HG03097 (cell line): ENCODE measurements around the gene KSR1.

Source experiments
- ATAC-seq: cut with Tn5 transposase; IDR thresholded peaks from one replicate; pipeline ENCODE4 v1.9.1; 2021; ENCODE audit not compliant: unreplicated experiment, low FRiP score

Gene KSR1

DNA sequence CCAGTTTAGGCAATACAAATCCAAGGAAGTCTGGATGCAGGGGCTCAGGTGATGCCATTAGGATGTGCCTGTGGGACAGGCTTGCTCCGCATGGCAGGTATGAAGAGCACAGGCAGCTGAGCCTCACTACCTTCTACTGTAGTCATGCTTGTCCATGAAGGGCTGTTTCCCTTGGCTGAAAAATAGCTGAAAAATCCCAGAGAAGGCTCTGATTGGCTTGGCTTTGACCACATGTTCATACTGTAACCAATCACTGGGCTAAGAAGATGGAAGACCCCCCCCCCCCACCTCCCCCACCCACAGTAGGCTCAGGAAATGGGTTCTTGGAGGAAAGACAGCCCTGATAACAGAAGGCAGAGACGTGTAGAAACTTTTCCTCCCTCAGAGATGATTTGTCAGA, 108.2 kb downstream of the KSR1 start:
- ATAC-seq, result no peak

DNA sequence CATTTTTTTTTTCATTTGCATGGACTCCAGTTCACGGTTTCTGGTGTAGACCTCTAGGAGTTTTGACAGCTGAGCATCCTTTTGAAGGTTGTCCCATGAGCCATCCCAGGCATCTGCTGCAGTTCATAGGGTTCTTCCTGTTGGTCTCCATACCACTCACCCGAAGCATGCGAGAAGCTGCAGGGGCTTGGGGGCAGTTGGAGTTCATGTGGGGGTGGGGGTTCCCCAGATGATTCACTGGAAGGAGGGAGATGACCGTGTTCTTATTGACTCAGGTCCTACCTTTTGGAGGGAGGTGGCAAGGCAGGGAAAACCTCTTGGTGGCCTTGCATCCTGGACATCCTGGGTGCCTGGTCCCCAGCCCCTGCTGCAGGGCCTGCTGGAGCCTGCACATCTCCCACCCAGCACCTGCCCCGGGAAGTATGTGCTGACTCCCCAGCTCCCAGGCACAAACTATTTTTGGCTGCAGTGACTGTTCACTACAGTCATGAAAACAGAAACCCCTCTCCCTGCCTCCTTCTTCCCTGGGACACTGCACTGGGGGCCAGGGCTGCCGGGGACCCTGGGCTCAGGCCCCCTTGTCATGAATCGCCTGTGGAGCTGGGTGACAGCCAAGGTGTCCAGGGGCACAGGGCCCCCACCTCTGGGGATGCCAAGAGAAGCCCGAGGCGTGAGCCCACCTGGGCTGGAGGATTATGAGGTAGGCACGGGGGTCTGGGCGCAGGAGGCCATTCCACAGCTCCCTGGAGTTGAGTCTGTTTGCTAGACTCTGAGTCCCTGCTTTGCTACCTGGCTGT, 109.8 kb downstream of the KSR1 start:
- no peak for ATAC-seq

DNA sequence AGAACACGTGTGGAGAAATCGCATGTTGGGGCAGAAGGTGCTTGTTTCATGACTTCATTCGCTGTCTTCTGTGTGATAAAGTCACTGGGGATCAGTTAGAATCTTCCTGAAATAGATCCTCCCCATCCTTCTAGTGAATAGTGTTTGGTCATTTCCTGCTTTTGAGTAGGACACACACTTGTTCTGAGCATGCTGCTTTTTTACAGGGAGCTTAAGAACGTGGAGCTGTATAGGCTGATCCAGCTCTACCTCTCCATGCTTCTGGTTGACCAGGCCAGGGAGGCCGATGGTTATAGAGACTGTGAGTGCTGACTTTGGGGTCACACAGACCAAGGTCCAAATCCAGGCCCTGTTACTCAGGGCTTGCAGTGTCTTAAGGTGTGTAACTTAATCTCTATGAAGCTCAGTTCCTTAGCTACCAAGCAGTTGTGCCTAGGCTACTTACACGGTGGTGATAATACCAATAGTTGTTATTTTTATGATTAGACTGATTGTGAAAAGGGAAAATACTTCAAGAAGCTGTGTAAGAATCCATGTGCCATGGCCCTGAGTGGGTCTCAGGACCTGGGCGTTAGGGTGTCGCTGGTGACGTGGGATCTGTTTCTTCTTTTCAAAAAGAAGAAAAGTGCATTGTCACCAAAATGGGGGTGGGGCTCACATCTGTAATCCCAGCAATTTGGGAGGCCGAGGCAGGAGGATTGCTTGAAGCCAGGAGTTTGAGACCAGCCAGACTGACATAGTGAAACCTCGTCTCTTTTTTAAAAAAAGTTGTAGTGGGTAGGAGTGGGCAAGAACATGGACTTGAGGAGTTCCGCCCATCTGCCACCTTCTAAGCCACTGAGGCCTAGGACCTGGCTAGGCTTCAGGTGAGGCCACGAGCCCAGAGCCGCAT, 110.7 kb downstream of the KSR1 start:
- ATAC-seq, result no peak

DNA sequence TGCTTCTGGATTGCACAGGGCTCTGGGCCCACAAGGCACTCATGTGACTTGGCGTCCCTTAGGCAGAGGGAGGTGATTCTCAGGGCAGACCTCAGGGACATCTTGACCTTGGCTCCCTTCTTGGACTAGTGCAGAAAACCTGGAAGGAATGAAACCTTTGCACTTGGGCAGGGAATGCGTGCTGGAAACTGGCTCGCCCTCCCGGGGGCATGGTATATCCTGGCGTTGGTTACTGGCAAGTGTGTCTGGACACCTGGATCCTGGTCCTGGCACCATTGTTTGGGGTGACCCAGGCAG, 111.3 kb downstream of the KSR1 start:
- ATAC-seq, result no peak

DNA sequence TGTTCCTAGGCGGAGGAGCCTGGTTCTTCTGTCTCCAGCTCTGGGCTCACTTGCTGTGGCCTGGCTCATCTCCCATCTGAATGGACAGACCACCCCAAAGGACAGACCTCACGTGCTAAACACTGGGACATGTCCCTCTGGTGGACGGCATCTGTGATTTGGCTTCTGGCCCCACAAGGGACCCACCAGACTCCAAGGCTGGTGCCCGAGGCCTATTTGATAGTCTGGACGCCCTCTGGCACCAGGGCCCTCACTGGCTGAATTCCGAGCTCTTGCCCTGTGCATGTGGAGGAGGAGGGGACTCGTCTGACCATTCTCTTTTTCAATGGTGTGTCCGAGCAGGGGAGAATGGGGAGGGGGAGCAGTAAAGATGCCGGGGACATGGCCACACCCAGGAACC, 112.0 kb downstream of the KSR1 start:
- ATAC-seq, result no peak

DNA sequence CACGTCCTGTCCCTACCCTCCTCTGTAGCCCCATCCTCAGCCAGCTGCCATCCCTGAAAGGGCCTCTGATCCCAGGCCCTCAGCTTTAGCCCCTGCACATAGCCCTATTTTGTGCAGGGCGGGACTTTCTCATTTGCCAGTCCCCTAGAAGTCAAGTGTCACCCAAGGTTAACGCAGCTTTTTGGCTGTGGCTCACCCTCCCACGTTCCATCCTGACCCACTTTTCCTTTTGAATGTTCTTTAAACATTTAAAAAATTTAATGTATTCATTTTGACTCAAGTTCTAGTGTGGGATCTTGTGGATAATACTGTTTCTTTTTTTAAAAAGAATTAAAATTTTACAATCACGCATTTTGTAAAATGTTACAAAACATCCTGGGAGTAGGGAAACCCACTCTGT, 112.6 kb downstream of the KSR1 start:
- ATAC-seq, result no peak

DNA sequence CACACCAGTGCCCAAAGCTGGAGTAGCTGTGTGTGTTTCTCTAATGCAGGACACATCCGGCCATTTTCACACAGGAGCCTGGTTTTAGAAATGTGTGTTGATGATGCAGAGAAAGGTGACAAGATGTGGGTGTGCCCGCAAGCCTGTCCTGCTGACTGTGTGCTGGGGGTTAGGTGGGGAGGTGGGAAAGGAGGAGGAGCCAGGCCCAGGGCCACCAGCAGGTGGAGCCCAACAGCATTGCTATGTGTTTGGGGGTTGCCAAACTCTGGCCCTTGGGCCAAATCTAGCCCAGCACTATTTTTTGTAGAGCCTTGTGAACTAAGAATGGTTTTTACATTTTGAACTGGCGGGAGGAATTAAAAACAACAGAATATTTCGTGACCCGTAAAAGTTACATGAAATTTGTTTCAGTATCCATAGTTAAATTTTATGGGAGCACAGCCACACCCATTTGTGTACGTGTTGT, 113.0 kb downstream of the KSR1 start:
- no peak for ATAC-seq

DNA sequence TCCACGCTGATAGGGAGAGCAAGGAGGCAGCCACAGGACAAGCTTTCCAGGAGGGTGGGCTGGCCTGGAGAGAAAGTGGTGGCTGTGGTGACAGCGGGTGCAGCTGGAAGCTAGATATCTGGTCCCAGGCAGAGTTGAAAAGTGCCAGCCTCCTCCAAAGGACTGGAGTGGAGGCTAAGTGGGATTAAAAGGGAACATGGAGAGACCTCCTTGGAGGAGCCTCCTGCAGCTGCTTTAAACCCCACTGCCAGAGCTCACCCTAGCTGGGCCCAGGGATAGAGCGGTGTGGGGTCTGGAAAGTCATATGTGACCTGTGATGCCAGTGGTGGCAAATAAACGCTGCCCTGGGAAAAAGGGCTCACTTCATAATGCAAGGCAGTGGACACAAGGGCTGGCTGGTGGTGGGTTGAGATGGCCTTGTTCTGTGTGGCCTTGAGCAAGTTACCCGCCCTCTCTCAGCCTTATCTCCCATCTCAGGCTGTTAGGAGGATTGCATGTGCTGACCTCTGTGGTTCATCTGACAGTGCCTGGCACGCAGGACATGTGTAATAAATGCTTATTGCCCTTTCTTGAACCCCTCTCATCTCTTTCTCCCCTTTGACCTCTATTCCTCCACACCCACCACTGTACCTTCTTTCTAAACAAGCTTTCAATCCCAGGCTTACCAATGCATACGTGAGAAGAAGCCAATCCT, 113.8 kb downstream of the KSR1 start:
- ATAC-seq, result no peak

DNA sequence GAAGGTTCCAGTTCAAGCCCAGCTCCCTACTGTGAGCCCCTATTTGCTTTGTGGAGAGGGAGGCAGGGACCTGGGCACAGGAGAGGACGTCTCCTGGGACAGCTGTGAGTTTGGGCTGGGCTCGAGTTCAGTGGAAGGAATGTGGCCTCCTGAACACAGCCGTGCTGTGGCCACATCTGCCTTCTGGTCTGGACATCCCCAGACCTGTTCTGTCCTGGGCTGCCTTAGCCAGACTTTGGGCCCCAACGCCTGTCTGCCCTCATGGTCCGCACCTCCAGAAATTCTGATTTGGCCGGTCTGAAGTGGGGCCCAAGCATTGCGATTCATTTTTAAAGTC, 114.3 kb downstream of the KSR1 start:
- ATAC-seq, result no peak

DNA sequence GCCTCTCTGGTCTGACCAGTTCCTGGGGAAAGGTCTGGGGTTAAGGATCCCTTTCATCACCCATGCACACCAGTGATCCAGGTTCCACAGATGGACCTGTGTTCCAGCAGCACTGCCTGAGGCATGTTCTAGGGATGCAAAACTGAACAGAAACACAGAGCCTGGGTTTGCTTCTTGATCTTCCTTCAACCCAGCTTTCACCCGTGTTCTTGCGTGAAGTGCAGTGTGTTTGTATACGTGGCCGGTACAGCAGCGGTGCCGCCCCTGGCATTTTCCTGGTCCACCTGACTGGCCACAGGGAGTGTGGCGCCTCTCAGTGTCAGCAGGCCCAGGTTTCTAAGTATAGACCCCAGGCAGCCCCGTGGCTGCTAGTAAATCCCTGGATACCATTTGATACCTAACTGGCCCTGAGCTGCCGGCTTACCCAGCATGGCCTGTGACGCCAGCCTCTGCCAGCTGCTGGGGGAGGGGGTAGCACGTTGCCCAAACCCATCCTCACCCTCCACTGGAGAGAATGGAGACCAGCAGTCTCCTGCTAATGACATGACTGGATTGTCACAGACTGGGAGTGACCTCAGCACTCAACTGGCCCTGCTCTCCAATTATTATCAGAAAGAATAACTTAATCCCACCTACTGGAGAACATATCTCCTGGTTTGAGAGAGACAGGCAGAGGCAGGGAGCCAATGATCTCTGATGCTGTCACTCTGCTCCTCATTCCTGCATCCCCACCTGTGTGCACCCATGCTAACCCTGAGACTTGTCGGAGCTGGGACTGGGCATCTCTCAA, 115.5 kb downstream of the KSR1 start:
- ATAC-seq, result no peak

DNA sequence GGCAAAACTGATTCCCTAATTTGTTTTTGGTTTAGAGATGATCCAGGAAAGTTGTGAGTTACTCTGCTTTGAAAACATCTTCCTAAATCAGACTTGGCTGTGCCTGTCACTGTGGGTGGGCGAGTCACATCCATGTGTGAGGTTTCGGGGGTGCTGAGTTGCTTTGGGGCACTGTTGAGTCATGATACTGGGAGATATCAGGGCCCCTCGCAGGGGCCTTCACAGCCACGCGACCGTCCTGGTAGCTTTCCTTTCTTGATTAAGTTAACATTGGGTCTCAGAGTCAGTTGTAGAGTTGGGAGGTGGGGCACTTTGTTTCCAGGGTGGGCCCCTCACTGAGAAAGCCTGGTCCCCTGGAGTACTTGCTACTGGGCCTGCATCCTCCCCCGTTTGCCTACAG, 116.4 kb downstream of the KSR1 start:
- no peak for ATAC-seq

DNA sequence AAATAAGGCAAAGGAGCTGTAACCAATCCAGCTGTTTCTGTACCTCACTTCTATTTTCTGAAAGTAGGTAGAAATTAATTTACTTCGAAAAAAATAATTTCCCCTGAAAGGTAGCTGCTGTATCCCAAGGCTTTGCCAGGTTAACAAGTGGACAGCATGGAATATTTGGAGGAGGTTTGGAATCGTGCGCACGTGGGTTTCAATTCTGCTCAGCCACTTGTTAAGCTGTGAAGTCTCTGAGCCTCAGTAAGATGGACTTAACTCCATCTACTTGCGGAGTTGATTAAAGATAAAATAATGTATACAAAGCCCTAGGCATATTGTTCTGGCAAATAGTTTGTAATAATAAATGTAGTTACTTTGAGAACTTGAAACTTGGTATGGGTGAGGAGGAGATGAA, 117.3 kb downstream of the KSR1 start:
- no peak for ATAC-seq

DNA sequence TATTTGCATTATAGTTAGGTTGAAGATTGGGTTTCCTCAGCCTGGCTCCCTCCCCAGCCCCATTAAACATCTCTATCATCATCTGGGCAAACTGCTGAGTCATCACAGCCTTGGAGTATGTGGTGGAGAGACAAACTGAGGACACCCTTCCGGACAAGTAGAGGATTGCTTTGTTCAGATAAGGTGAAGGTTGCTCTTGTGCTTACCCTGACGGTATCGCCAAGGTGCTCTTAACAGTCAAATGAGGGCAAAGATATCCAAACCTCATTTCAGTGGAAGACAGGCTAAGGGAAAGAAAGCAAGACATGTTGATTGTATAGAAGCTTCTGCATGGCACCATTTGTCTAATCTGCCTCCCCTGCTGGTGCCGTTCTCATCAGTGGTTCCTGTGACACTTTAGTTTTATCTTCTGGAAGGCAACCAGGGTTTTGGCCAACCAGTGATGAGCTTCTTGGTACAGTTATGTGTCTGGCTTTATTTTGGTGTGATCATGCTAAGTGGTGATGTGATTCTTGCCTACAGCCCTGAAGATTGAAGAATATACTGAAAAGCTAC, 117.8 kb downstream of the KSR1 start:
- no peak for ATAC-seq

DNA sequence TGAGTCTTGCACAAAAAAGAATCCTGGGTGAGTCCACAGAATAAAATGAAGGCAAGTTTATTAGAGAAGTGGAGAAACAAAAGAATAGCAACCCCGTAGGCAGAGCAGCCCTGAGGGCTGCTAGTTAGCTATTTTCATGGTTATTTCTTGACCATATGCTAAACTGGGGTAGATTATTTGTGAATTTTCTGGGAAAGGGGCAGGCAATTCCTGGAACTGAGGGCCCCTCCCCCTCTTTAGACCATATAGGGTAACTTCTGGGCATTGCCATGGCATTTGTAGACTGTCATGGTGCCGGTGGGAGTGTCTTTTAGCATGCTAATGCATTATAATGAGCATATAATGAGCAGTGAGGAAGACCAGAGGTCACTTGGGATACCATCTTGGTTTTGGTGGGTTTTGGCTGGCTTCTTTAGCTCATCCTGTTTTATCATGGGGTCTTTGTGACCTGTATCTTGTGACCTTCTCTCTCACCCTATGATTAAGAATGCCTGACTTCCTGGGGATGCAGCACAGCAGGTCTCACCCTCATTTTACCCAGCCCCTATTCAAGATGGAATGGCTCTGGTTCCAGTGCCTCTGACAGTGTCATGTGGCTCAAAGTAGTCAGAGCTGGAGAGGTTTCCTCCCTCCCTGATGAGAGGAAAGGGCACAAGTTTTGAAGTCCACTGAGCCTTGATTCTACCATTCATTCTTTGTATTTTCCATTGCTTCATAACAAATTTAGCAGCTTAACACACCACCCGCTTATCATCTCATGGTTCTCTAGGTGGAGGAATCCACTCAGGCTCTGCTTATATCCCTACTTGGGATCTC, 119.1 kb downstream of the KSR1 start:
- no peak for ATAC-seq

DNA sequence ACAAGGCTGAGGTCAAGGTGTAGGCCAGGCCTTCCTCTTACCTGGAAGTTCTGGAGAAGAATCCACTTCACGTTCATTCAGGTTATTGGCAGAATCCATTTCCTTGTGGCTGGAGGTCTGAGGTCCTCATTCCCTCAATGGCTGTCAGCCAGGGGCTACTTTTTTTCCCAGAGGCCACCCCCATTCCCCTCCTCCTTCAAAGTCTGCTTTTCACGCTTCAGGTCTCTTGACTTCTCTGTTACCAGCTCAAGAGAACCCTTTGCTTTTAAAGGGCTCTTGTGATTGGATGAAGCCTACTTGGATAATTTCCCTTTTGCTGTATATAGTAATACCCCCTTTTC, 119.6 kb downstream of the KSR1 start:
- no peak for ATAC-seq

DNA sequence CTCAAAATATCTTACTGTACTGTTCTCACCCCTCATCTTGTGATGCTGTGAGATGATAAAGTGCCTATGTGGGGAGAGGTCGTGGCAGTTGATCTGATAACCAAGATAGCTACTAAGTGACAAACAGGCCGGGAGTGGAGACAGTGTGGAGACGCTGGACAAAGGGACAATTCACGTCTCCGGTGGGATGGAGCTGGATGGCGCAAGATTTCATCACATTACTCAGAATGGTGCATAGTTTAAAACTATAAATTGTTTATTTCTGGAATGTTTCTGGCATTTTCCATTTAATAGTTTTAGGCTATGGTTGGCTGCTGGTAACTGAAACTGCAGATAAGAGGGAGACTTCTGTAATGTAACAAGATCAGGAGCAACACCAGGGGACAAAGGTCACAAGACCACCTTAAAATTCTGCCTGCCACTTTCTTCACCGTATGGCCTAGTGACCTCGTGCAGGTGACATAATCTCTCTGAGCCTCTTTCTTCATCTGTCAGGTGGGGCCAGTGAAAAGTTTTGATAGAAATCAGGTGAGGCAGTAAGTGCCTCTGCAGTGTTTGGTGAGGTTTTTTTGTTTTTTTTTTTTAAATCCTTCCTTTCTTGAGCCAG, 120.3 kb downstream of the KSR1 start:
- ATAC-seq, result no peak

DNA sequence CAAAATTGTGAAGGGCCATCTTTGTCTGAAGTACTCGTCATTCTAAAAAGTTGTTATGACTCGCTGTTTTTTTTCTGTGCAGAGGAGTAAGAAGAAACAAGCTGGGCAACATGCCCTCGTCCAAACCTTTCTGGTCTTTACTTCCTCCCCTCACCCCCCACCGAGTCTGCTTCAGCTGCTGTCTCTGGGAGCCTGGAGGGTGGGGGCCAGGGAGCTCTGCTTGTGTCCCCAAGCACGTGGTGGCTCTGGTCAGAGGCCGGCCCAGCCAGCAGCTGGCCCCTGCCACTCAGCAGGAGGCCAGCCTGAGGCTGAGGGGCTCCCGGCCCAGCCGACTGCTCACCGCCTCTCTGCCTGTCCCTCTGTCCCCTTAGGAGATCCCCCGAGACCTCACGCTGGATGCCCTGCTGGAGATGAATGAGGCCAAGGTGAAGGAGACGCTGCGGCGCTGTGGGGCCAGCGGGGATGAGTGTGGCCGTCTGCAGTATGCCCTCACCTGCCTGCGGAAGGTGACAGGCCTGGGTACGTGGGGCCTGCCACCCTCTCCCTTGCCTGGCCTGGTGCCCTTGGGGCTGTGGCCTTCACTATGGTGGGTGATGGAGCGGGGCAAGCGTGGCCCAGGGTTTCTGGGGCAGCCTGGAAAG, 121.0 kb downstream of the KSR1 start:
- no peak for ATAC-seq

DNA sequence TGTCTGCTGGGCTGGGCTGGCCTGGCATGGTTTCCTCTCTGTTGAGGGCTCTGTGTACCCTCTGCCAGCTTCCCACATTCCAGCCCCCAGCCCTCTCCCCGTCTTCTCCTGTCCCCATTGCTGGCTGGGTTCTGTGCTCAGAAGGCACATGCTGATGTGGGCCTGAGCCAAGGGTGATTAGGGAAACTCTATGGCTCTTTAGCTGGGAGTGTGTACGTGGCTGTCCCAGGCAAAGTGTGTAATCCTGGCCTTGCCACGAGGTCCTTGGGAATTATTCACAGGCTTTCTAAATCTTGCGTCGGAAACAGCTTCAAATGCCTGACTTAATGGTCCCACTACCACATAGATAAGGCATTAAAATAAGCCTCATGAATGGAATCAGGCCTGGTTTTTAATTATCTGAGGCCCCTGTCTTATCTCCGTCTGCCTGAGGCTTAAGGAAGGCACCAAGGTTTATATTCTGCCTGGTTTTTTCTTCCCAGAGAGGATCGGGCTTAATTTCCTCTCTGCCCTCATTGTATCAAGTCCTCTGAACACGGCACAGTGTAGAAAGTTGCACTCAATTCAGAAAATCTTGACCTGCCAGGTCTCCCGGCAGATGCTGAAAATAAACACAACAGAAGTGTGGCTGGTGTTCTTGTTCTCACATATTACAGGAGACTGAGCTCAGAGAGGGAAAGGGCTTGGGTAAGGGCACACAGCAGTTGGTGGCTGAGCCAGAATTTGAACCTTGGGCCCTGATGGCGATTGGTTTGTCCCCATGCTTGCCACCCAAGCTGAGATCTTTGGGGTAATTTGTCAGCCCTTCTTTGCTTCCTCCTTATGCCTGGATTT, 121.9 kb downstream of the KSR1 start:
- ATAC-seq, result no peak
